Epithelial cell of proximal tubule (primary cell): ENCODE measurements around the gene NOL4. TPM values are rescaled to one million over a fixed set of nuclear protein-coding genes. Genes with fewer than 3 reads are reported as not detected.
"Not testable (repeated sequence)": the region's sequence is repeated elsewhere in the genome, so short reads cannot be mapped to it uniquely, and the experiment has no call there.

ENCODE experiments used
- DNase-seq: peaks from one replicate; pipeline ENCODE4 v3.0.0-alpha.2; 2011; ENCODE audit warnings: low read depth
- H3K4me3 ChIP-seq: 2 replicates; pipeline ENCODE4 v1.5.1; 2011; ENCODE audit warnings: low read depth, mild to moderate bottlenecking, low read length
- total RNA-seq: library from RNA; depleted of rRNA; stranded (reverse); fragments of >200 nt; gene quantifications from 2 replicates; pipeline ENCODE4 v1.2.3, GENCODE V29; 2015
- TF ChIP-seq, protein P1 (sequence below): conservative IDR thresholded peaks from 2 replicates; pipeline ENCODE4 v1.5.1; 2012; ENCODE audit warnings: low read depth, mild to moderate bottlenecking, low read length

NOL4 gene
- 0.07 and 0.23 TPM in 2 replicates for total RNA-seq

GRCh38 chr18:34224423-34225217, at the start of gene NOL4:
NOL4 (minus strand) TSS chr18:34224913; CDS start chr18:34223253, 1,660 bp downstream.
- TF ChIP-seq, protein P1, sequence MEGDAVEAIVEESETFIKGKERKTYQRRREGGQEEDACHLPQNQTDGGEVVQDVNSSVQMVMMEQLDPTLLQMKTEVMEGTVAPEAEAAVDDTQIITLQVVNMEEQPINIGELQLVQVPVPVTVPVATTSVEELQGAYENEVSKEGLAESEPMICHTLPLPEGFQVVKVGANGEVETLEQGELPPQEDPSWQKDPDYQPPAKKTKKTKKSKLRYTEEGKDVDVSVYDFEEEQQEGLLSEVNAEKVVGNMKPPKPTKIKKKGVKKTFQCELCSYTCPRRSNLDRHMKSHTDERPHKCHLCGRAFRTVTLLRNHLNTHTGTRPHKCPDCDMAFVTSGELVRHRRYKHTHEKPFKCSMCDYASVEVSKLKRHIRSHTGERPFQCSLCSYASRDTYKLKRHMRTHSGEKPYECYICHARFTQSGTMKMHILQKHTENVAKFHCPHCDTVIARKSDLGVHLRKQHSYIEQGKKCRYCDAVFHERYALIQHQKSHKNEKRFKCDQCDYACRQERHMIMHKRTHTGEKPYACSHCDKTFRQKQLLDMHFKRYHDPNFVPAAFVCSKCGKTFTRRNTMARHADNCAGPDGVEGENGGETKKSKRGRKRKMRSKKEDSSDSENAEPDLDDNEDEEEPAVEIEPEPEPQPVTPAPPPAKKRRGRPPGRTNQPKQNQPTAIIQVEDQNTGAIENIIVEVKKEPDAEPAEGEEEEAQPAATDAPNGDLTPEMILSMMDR, result peak; percentile 57

GRCh38 chr18:34266029-34266428, 41.3 kb upstream of the NOL4 start:
- H3K4me3 ChIP-seq, DNase-seq: not testable (repeated sequence)

More at GRCh38 chr18:34224423-34225217, at the start of gene NOL4:
- H3K4me3 ChIP-seq, result peak within 1 kb of the TSS; percentile 57
- DNase-seq, result no peak

GRCh38 chr18:34261865-34262780, 37.4 kb upstream of the NOL4 start:
- peak; percentile 27 for DNase-seq
- TF ChIP-seq, protein P1, result peak; percentile 25
- peak overlapping the region; percentile 21 for H3K4me3 ChIP-seq

DNA sequence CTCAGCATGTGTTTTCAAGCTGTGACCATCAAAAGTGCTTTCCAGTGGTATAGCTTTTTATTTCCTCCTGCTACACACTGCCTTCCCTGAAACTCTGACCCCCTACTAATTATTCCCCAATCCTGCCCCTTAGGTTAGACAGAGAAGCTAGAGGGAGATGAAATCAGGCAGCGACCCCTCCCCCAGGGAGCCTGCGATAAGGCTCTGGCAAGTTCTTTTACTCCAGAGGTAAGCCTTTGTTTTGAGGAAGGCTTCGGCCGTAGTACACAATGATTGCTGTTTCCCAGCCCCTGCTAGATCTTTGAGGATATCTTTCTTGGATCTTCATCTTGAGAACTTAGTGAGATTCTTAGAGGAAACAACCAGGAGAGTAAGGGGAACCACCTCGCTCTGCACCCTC, 33.5 kb upstream of the NOL4 start:
- no peak overlapping the region for H3K4me3 ChIP-seq
- TF ChIP-seq, protein P1, result no peak
- DNase-seq, result no peak

GRCh38 chr18:34251919-34252318, 27.2 kb upstream of the NOL4 start:
- no peak for DNase-seq
- TF ChIP-seq, protein P1, result no peak
- H3K4me3 ChIP-seq, result no peak overlapping the region

DNA sequence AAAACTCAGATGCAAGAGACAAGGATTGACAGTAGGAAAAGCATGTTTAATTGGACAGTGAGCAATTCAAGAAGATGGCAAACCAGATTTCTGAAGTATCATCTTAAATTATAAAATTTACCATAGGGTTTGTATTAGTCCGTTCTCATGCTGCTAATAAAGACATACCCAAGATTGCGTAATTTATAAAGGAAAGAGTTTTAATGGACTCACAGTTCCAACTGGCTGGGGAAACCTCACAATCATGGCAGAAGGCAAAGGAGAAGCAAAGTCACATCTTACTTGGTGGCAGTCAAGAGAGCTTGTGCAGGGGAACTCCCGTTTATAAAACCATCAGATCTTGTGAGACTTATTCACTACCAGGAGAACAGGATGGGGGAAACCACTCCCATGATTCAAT, 24.0 kb upstream of the NOL4 start:
- DNase-seq, result no peak
- no peak overlapping the region for H3K4me3 ChIP-seq
- TF ChIP-seq, protein P1, result no peak

DNA sequence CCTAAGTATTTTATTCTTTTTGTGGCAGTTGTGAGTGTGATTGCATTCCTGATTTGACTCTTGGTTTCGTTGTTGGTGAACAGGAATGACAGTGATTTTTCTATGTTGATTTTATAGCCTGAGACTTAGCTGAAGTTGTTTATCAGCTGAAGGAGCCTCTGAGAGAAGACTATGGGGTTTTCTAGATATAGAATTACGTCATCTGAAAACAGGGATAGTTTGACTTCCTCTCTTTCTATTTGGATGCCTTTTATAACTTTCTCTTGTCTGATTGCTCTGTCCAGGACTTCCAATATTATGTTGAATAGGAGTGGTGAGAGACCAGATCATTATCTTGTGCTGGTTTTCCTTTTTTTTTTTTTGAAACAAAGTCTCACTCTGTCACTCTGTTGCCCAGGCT, 18.0 kb upstream of the NOL4 start:
- TF ChIP-seq, protein P1, result no peak
- DNase-seq, result no peak
- H3K4me3 ChIP-seq, result no peak overlapping the region

DNA sequence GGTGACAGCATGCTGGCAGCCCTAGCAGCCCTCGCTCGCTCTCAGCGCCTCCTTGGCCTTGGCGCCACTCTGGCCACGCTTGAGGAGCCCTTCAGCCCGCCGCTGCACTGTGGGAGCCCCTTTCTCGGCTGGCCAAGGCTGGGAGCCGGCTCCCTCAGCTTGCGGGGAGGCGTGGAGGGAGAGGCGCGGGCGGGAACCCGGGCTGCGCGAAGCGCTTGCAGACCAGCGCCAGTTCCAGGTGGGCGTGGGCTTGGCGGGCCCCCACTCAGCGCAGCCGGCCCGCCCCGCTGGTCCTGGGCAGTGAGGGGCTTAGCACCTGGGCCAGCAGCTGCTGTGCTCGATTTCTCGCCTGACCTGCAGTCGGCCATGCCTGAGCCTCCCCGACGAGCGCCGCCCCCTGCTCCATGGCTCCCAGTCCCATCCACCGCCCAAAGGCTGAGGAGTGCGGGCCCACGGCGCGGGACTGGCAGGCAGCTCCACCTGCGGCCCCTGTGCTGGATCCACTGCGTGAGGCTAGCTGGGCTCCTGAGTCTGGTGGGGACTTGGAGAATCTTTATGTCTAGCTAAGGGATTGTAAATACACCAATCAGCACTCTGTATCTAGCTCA, 9.2 kb upstream of the NOL4 start:
- H3K4me3 ChIP-seq, DNase-seq: not testable (repeated sequence)
